Spleen (tissue), 11 donors: ENCODE results near the gene RAD51B. TPM values are rescaled to one million over a fixed set of nuclear protein-coding genes. Genes with fewer than 3 reads are reported as not detected.

Experiments used
- DNase-seq: peaks from one replicate; pipeline ENCODE4 v3.0.0-alpha.2; 2020
- H3K27ac ChIP-seq, 8 donors: fragments of 200-600 bp; sonication (generic) in 7 of 8; 1 replicate in 4 of 8; 2 replicates in 4 of 8; pipeline versions ENCODE4 v1.5.0 to v1.8.0; 2016 to 2021; ENCODE audit warnings: inconsistent platforms in 4 of 8, mild to moderate bottlenecking in 4 of 8, moderate library complexity in 1 of 8
- H3K27me3 ChIP-seq, 7 donors: fragments of 200-600 bp; sonication (generic) in 6 of 7; replicated peaks in 1 of 7; 1 replicate in 4 of 7; 2 replicates in 3 of 7; pipeline versions ENCODE4 v1.5.0 to v1.8.0; 2016 to 2021; ENCODE audit warnings: inconsistent platforms in 3 of 7, mild to moderate bottlenecking in 1 of 7
- H3K36me3 ChIP-seq, 6 donors: fragments of 200-600 bp; sonication (generic) in 5 of 6; 1 replicate in 4 of 6; 2 replicates in 2 of 6; pipeline versions ENCODE4 v1.5.0 to v1.8.0; 2016 to 2021; ENCODE audit warnings: inconsistent platforms in 2 of 6
- H3K4me1 ChIP-seq, 6 donors: fragments of 200-600 bp; sonication (generic) in 5 of 6; 1 replicate in 3 of 6; 2 replicates in 3 of 6; pipeline versions ENCODE4 v1.5.0 to v1.8.0; 2016 to 2021; ENCODE audit warnings: inconsistent platforms in 3 of 6
- H3K4me3 ChIP-seq, 8 donors: fragments of 200-600 bp; sonication (generic) in 7 of 8; 1 replicate in 4 of 8; 2 replicates in 4 of 8; pipeline versions ENCODE4 v1.5.0 to v1.8.0; 2016 to 2021; ENCODE audit warnings: inconsistent platforms in 4 of 8, mild to moderate bottlenecking in 4 of 8, moderate library complexity in 2 of 8
- H3K9me3 ChIP-seq, 8 donors: fragments of 200-600 bp; sonication (generic) in 7 of 8; 1 replicate in 4 of 8; 2 replicates in 4 of 8; pipeline versions ENCODE4 v1.5.0 to v1.8.0; 2016 to 2021; ENCODE audit warnings: inconsistent platforms in 4 of 8
- CTCF ChIP-seq, 11 experiments: fragments of 200-600 bp in 7 of 11; fragments of 450-650 bp in 4 of 11; sonication (generic) in 4 of 11; IDR thresholded peaks in 8 of 11; conservative IDR thresholded peaks in 3 of 11; 1 replicate in 7 of 11; 2 replicates in 4 of 11; pipeline versions ENCODE4 v1.4.0 to v1.8.0; 2016 to 2021; ENCODE audit warnings: antibody characterized with exemption in 11 of 11, inconsistent platforms in 4 of 11, mild to moderate bottlenecking in 1 of 11
- POLR2A ChIP-seq, 3 donors: fragments of 450-650 bp; IDR thresholded peaks; one replicate each; pipeline ENCODE4 v1.5.1; 2017; ENCODE audit warnings: antibody characterized with exemption in 3 of 3, mild to moderate bottlenecking in 1 of 3
- POLR2AphosphoS5 ChIP-seq, 3 donors: sonication (generic); formaldehyde crosslinking; IDR thresholded peaks; one replicate each; pipeline ENCODE4 v1.5.1; 2017; ENCODE audit warnings: antibody characterized with exemption in 3 of 3
- WGBS, 5 donors: extraction: QIAGEN DNeasy Blood & Tissue Kit in 3 of 5; methylation state at CpG; one replicate each; pipeline versions ENCODE4 v1.1.5 to v1.1.7; 2013 to 2018; 5-methylcytosine and 5-hydroxymethylcytosine counted together
- intact Hi-C: fragments of 100-400 bp; cut with DNase I; formaldehyde crosslinking; loops from one replicate; pipeline ENCODE4 v1.15.0; 2023; ENCODE audit warnings: low total_unique reads
- polyA plus RNA-seq, 3 donors: library from polyadenylated mRNA; stranded (reverse); fragments of 200-250 nt; gene quantifications; one replicate each; pipeline ENCODE4 v1.2.1, GENCODE V29; 2013
- total RNA-seq, 7 donors: library from RNA; depleted of rRNA in 3 of 7; stranded (reverse); fragments of >200 nt in 3 of 7; fragmentation: NEBNext Ultra II Directional in 4 of 7; extraction: Animal tissue kit (Norgen Biotek cat#: 25700) in 4 of 7; gene quantifications; one replicate each; pipeline versions ENCODE4 v1.1.0 to v1.2.1, GENCODE V29; 2016 to 2021
- donor health status: healthy with polysubstance abuse.
- donor health status: DM: no; HTN: no; CAD: no; lungs with moderate emphysema.
- donor health status: DM: no; HTN: no; CAD: no.
- donor health status: Bipolar disorder and iron deficiency.
- donor health status: healthy.
- donor health status: DM: no; HTN: no; CAD: no.
- donor health status: DM: yes; HTN: yes; CAD: no.

Gene RAD51B
- total and polyA plus RNA-seq, 10 donors: 4.2 to 43.7 (median 29.8) TPM

- Histone ChIP-seq H3K9me3 (no peaks in the 10 kb centered on the region), H3K4me3 (peak overlapping the region in 1 of 8 donors; percentile 53), H3K27me3 (no peaks in the 10 kb centered on the region), H3K4me1 (peaks cover 28 to 90% (median 71%) of the 10 kb centered on the region in 6 donors), H3K27ac (peak overlapping the region; percentile 55 to 94 (median 86)), H3K36me3 (no peaks in the 10 kb centered on the region)
- TF ChIP-seq POLR2AphosphoS5 (IDR thresholded peaks at IDR 0.05) (no peak), POLR2A (IDR thresholded peaks at IDR 0.05) (no peak), CTCF (IDR thresholded peaks at IDR 0.05 in 8 of 11, conservative IDR thresholded peaks at IDR 0.05 in 3 of 11) (no peak)
- WGBS, 5 donors: 88 to 95% (median 90%) methylated on average over 5 of the region's 5 CpGs
- DNase-seq: no peak
- intact Hi-C loops: no loop called here
Measured at GRCh38 chr14:68278576-68279436, 459.2 kb downstream of the RAD51B start.

- H3K27ac ChIP-seq: peak overlapping the region; percentile 55 to 94 (median 86)
- H3K27me3 ChIP-seq: no peaks in the 10 kb centered on the region
- H3K4me1 ChIP-seq: peaks cover 32 to 90% (median 73%) of the 10 kb centered on the region in 6 donors
- no peak for TF ChIP-seq POLR2AphosphoS5 (IDR thresholded peaks at IDR 0.05)
- no peak for TF ChIP-seq CTCF (IDR thresholded peaks at IDR 0.05 in 8 of 11, conservative IDR thresholded peaks at IDR 0.05 in 3 of 11)
- TF ChIP-seq POLR2A (IDR thresholded peaks at IDR 0.05): no peak
- intact Hi-C loops: no loop called here
- 76 to 89% (median 82%) methylated on average over 3 of the region's 3 CpGs for WGBS, 5 donors
- peak overlapping the region in 1 of 8 donors; percentile 53 for H3K4me3 ChIP-seq
- H3K36me3 ChIP-seq: no peaks in the 10 kb centered on the region
- no peak for DNase-seq
- no peaks in the 10 kb centered on the region for H3K9me3 ChIP-seq
Measured at GRCh38 chr14:68279437-68279720, 459.8 kb downstream of the RAD51B start.

GRCh38 chr14:68279777-68280233, 460.2 kb downstream of the RAD51B start:
- TF ChIP-seq POLR2AphosphoS5 (IDR thresholded peaks at IDR 0.05) (peak in 1 of 3 donors; percentile 71), CTCF (IDR thresholded peaks at IDR 0.05 in 8 of 11, conservative IDR thresholded peaks at IDR 0.05 in 3 of 11) (no peak)
- H3K4me3 ChIP-seq: peak overlapping the region in 1 of 8 donors; percentile 53
- intact Hi-C loops: no loop called here
- peaks cover 36 to 90% (median 73%) of the 10 kb centered on the region in 6 donors for H3K4me1 ChIP-seq
- H3K36me3 ChIP-seq: no peaks in the 10 kb centered on the region
- H3K27me3 ChIP-seq: no peaks in the 10 kb centered on the region
- 60 to 78% (median 66%) methylated on average over 4 of the region's 4 CpGs for WGBS, 5 donors
- no peaks in the 10 kb centered on the region for H3K9me3 ChIP-seq
- H3K27ac ChIP-seq: peak overlapping the region; percentile 55 to 94 (median 86)
- peak; percentile 79 for DNase-seq

GRCh38 chr14:68281497-68281896, 461.9 kb downstream of the RAD51B start:
- Histone ChIP-seq H3K27ac (peak overlapping the region in 7 of 8 donors; percentile 78 to 94 (median 87)), H3K4me3 (no peak overlapping the region), H3K4me1 (peaks cover 43 to 90% (median 75%) of the 10 kb centered on the region in 6 donors), H3K27me3 (no peaks in the 10 kb centered on the region), H3K36me3 (no peaks in the 10 kb centered on the region), H3K9me3 (no peaks in the 10 kb centered on the region)
- no peak for DNase-seq
- TF ChIP-seq POLR2AphosphoS5 (IDR thresholded peaks at IDR 0.05) (no peak), POLR2A (IDR thresholded peaks at IDR 0.05) (no peak)
- intact Hi-C loops: no loop called here
- WGBS, 5 donors: 93 to 97% (median 96%) methylated on average over 4 of the region's 4 CpGs
